HCEC 1CT (cell line): ENCODE measurements around the gene KIFC1.
"Not testable (repeated sequence)": the region's sequence is repeated elsewhere in the genome, so short reads cannot be mapped to it uniquely, and the experiment has no call there.

Experiments
- DNase-seq: peaks from one replicate; pipeline ENCODE4 v3.0.0-alpha.2; 2017

The KIFC1 gene

DNA sequence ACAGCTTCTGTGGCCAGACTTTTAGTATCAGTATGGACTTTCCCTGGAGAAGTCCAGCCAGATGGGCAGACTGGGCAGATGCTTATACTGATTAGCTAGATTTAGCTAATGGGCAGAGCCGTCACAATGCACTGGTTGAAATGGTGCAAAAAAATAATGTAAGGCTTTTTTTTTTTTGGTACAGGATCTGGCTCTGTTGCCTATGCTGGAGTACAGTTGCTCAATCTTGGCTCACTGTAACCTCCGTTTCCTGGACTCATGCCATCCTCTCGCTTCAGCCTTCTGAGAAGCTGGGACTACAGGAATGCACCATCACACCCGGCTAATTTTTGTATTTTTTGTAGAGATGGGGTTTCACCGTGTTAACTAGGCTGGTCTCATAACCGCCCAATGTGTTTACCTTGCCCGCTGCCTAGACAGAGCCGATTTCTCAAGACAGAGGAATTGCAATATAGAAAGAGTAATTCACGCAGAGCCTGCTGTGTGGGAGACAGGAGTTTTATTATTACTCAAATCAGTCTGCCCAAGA is 16.4 kb upstream of the KIFC1 start:
- peak; percentile 76 for DNase-seq

DNA sequence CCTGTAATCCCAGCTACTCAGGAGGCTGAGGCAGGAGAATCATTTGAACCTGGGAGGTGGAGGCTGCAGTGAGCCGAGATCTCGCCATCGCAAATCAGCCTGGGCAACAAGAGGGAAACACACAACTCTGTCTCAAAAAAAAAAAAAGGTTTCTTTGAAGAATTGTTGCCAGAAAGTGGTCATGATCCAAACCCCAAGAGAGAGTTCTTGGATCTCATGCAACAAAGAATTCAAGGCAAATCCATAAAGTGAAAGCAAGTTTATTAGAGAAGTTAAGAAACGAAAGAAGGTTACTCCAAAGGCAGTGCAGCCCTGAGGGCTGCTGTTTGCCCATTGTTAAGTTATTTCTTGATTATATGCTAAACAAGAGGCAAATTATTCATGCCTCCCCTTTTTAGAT is 14.5 kb upstream of the KIFC1 start:
- DNase-seq, result no peak

DNA sequence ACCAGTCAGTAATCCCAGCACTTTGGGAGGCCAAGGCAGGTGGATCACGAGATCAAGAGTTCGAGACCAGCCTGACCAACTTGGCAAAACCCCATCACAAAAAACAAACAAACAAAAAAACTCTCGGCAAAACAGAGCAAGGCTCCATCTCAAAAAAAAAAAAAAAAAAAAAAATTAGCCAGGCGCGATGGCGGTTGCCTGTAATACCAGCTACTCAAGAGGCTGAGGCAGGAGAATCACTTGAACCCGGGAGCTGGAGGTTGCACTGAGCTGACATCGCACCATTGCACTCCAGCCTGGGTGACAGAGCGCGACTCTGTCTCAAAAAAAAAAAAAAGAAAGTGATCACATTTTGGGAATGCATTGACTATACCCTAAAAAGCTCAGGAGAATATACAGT is 12.4 kb upstream of the KIFC1 start:
- not testable (repeated sequence) for DNase-seq

DNA sequence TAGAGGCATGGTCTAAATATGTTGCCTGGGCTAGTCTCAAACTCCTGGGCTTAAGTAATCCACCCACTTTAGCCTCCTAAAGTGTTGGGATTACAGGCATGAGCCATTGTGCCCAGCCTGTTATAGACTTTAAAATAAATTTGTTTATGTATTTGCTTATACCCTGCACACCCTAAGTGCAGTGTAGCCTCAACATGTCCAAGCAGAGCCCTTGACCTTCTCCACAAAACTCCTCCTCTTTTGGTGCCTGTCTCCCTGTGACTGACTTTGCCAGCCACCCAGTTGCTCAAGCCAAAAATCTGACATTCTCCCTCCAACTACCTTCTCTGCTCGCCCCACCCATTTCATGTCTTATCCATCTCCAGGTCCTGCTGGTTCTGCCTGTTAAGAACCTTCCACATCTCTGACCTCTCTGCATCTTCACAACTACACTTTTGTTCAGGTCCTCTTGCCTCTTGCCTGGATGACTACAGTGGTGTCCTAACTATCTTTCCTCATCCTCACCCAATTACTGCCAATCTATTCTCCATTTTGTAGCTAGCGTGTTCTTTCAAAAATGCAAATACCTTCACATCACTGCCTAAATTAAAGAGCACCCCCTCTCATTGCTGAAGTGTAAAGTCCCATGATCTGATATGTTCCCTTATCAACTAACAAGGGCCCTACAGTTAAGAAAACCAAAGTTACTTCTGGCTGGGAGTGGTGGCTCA is 11.2 kb upstream of the KIFC1 start:
- no peak for DNase-seq

DNA sequence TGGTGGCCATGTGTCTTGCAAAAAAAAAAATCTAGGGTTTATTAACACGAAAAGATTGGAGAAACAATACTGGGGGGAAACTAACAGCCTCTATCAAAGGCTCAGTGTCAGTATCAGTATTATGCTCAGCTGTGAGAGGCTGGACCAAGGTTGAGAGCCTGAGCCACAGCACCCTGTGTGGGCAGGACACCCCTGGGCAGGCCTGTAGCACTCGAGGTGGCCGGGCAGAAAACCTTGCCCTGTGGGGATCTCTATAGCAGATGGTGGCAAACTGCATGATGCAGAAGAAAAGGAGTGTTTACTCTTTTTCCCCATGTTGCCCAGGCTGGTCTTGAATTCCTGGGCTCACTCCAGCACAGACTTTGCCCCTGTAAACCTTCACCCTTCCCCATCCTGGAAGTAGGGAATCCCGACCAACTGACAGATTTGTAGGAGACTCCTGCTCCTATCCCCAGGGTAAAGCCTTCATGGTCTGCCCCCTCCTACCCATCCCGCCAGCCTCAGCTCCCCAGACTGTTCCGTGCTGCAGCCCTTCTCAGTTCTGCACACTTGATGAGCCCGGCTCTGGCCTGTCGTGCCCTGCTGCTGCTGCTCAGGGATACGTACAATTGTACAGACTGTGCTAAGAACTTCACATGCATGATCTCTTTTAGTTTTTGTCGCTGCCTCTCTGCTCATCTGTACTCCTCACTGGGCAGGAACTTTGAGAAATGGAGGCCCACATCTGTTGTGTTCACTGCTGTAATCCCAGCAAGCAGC is 8.0 kb upstream of the KIFC1 start:
- DNase-seq, result no peak

DNA sequence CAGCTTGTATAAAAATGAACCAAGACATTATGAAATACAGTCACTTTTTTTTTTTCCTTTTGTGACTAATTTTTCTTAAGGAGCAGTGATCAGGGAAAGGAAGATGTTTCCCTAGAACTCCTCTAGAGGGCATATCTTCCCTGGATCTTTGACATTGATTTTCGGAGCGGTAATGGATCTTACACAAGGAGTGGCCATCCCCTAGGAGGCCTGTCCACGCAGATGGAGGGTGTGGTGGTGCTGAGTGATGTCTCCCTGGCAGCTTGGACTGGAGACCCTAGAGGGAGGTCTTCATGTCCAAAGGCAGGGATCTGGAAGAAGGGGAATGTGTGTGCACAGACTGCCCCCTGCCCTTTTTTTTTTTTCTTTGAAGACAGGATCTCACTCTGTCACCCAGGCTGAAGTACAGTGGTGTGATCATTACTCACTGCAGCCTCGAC is 7.0 kb upstream of the KIFC1 start:
- peak; percentile 79 for DNase-seq

DNA sequence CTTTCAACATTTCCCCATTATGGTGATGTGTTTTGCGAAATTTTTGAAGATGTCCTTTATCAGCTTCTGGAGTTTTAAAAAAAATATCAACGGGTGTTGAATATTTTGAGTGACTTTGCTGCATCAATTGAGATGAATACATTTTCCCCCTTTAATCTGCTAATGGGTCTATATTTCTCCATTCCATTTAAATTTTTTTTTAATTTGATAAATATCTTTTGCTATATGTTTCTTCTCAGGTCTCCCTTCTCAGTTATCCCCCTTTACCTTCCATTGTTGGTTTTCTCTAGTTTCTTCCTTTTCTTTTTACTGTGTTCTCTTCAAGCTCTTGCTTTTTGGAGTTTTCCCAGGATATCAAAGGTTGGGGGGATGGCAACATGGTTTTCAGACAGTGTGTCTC is 1.4 kb upstream of the KIFC1 start:
- DNase-seq, result no peak

DNA sequence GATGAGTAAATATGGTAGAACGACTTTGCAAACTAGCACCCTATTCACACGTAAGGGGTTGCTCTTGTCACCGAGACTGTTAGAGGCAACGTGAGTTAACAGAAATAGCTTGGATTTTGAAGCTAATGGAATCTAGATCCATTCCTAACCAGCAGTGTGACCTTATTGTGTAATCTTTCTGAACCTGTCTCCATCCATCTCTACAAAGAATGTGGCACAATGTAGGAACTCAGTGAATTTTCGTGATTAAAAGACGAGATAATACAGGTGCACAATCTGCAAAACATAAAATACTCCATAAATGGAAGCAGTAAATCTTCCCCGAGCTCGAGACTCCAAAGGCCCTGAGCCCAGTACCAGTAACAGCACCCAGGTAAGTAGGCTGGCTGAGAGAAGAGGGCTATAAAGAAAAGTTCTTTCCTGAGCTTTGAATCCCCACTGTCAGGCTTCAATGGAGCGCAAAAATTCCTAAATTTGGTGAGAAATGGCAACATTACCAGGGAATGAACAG is 801 bp upstream of the KIFC1 start:
- no peak for DNase-seq

DNA sequence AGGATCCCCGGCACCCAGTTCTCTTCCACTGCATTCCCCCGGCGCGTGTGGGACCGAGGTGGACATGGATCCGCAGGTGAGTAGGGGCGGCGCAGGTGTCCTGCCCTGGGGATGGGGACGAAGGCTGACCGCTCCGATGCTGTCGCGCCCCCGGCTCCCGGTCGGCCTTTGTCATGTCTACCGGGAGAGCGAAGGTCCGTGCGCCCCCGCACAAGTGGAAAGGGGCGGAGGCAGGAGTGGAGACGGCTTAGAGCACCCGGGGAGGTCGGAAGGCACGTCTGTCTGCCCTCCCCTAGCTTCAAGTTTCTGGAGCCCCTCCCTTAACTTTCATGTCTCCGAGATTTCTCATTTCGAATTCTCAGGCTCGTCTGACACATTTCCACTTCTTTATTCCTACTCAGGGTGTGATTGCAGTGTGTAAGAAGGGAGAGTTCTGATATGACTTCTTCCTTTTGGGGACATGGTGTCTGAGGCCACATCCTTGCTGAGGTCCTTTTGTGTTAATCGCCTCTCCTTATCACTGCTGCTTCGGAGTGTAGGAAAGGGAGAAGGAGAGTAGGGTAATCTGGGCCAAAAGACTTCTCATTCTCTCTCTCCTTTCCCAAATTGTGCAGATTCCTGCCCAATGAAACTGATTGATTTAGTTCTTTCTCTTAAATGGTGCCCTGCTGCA is 435 bp downstream of the KIFC1 start:
- no peak for DNase-seq

DNA sequence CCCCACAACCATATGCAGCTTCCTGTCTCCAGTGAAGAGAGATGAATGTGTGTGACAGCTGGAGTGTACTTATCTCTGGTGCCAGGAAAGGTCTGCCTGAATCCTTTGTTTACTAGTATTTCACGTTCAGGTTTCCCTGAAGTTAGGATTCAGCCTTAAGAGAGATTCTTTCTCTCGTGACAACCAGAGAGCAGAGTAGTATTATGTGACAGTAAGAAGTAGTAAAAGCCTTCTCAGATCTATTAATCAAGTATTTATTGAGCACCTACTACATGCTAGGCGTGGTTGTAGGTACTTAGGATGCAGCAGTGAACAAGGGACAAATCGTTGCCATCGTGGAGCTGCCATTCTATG is 949 bp downstream of the KIFC1 start:
- no peak for DNase-seq

DNA sequence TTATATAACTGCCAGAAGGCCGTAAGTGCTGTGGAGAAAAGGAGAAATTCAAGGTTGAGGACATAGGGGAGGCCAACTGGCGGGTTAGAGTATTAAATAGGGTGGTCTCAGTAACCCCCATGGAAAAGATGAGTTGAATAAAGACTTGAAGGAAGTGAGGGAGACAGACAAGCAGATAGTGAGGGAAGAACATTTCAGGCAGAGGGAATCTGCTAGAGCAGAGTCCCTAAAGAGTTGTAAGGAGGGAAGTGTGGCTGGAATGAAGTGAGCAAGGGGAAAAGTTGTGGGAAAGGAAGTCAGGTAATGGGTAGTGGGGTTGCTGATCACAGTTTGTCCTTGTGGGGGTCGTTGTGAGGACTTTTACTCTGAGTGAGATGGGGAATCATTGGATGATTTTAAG is 1.4 kb downstream of the KIFC1 start:
- DNase-seq, result no peak

DNA sequence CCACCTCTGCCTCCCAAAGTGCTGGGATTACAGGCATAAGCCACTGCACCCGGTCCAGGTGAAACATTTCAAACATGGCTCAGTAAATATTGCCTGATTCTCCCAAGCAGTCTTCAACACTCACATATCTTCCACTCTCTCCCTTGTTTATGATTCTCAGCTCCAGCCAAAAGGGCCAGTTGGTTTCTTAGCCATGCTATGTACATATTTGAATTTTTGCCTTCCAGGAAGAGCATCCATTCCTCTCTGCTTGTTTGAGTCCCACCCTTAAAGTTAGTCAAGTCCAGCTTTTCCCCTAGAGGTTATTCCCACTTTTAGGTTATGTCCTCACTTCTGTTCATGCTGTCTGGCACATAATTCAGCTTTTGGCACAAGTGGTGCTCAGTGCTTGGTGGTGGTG is 5.9 kb downstream of the KIFC1 start:
- no peak for DNase-seq

DNA sequence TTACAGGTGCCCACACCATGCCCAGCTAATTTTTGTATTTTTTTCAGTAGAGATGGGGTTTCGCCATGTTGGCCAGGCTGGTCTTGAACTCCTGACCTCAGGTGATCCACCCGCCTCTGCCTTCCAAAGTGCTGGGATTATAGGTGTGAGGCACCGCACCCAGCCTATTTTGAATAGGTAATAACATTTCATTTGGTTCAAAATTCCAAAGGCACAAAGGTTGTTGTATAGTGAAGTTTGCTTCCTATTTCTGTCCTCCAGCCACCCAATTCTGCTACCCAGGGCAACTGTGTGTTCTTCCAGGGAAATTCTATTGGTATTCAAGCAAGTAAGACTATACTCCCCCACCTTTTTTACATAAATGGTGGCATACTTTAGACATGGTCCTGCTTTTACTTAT is 7.0 kb downstream of the KIFC1 start:
- DNase-seq, result not testable (repeated sequence)

DNA sequence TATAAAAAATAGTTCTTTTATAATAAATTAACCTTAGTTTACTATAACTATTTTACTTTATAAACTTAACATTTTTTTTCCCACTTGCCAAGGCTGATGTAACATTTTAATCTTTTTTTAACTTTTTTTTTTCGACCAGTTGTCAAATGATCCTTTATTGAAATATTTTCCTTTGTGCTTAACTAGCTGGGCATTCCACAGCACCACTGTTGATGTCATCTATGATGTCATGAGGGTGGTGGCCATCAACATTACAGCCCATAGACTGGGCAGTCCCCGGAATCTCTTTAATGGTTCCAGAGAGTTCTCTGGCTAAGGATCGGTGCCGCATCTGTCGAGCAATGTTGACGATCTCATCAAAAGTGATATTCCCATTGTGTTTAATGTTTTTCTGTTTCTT is 8.3 kb downstream of the KIFC1 start:
- not testable (repeated sequence) for DNase-seq

DNA sequence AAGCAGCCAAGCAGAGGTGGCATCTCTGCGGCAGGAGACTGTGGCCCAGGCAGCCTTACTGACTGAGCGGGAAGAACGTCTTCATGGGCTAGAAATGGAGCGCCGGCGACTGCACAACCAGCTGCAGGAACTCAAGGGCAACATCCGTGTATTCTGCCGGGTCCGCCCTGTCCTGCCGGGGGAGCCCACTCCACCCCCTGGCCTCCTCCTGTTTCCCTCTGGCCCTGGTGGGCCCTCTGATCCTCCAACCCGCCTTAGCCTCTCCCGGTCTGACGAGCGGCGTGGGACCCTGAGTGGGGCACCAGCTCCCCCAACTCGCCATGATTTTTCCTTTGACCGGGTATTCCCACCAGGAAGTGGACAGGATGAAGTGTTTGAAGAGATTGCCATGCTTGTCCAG is 13.3 kb downstream of the KIFC1 start:
- no peak for DNase-seq

DNA sequence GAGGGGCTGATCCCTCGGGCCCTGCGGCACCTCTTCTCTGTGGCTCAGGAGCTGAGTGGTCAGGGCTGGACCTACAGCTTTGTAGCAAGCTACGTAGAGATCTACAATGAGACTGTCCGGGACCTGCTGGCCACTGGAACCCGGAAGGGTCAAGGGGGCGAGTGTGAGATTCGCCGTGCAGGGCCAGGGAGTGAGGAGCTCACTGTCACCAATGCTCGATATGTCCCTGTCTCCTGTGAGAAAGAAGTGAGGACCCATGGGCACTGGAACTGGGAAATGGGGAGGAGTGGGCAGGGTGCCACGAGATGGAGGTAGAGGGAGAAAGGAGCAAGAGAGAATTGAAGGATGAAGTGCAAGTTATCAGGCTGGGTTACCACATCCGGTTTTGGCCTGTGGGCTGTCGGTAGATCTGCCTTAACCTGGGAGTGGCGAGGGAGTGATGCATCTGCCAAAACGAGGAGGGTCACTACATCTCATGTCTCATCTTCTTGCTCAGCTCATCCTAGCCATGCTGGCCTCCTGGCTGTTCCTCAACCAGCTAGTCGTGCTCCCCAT is 13.8 kb downstream of the KIFC1 start:
- DNase-seq, result no peak

DNA sequence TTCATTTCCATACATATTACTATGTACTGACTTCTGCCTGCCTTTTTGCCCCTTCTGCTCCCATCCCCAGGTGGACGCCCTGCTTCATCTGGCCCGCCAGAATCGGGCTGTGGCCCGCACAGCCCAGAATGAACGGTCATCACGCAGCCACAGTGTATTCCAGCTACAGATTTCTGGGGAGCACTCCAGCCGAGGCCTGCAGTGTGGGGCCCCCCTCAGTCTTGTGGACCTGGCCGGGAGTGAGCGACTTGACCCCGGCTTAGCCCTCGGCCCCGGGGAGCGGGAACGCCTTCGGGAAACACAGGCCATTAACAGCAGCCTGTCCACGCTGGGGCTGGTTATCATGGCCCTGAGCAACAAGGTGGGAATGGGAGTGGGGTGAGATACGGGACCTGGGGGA is 14.5 kb downstream of the KIFC1 start:
- DNase-seq, result no peak

DNA sequence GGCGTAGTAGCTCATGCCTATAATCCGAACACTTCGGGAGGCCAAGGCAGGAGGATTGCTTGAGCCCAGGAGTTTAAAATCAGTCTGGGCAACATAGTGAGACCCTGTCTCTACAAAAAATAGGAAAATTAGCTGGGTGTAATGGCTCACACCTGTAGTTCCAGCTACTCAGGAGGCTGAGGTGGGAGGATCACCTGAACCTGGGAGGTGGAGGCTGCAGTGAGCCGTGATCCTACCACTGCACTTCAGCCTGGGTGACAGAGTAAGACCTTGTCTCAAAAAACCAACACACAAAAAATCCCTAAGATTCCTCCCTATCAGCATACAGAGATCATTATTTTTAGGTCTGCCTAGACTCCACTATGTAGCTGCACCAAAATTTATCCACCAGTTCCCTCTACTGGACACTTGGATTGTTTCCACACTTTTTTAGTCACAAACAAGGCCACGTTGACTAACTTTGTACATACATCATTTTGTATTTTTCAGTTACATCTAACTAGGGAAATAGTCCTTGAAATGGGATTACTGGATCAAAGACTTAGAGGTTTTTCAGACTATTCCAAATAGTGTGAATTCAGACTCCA is 15.6 kb downstream of the KIFC1 start:
- peak; percentile 48 for DNase-seq

DNA sequence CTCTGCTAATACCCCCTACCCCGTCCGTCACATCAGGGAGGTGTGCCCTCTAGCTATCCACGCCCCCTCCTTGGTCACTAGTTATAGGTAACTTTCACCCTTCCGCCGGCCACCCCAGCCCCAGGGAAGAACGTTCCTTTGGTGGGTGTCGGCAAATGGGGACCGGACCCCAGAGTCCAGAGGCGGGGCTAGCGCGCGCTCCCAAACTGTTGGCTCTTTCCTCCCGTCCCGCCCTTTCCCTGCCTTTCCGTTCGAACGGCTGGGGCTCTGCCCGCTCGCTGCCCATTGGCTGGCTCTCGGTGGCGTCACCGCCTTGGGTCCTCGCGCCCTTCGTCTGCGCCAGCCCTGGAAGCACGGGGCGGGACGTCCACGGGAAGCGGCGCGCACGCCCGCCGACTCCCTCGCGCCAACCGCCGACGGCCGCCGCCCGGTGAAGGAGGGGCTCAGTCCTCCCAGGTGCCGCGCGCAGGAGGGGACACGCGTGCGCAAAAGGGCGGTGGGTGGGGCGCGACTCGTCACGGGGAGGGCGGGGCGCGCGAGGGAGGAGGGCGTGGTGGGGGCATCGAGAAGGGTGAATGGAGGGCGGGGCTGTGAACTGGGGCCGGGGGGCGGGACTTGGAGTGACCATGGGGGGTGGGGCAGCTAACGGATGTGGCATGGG is 18.6 kb downstream of the KIFC1 start:
- peak; percentile 98 for DNase-seq

DNA sequence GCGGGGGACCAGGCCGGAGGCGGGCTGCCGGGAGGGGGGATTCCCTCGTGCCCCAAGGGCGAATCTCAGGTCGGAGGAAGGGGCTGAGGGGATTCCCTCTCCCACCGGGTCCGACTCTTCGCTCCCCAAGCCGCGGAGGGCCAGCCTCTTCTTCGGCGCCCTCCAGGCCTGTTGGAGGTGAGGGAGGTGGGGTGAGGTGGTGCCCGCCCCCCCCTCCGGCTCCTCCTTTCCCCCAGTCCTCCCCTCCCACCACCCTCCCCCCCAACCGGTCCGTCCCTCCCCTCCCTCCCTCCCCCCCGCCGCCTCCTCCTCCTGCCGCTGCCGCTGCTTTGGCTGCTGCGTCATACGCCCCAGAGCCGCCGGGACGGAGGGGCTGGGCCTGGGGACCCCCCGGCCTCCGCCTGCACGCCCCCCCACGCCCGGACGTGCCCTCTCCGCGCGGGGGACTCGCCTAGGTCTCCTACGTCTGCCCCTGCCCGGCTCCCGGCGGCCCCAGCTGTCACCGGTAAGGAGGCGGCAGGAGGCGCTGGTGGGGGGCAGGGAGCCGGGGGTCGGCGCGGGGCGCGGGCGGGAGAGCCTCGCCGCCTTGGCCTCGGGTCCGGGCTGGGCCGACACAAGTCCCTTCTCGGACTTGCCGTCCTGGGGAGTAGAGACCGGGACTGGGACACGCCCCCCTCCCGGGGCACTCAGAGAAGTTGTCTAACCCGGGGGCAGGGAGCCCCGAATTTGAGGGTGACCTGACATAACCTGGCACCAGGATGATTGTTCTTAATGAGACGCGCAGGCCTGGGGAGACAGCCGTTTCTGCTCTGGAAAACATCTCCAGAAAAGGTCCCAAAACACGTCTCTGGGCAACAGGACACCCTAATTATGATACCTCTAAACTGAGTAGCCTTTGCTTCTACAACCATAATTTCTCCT is 19.3 kb downstream of the KIFC1 start, which contains the start of gene PHF1:
Gene PHF1, plus strand, starts transcription at position 304 of the 921 bp plus-strand sequence. CDS start 1,250 bp downstream, outside the sequence.
- DNase-seq, result peak; percentile 74

DNA sequence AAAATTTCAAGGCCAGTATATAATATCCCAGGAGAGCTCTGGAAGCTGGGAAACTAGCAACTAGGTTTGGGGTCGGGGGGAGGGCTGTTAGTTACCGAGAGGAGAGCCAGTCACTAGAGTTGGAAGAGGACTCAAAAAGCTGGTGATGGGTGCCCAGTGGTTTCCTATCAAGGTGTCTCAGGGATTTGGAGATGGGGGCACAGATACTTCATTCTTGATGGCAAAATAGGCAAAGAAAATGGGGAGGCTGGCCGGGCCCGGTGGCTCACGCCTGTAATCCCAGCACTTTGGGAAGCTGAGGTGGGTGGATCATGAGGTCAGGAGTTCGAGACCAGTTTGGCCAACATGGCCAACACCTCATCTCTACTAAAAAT is 20.0 kb downstream of the KIFC1 start:
- DNase-seq, result no peak
